Measurements from ENCODE around the gene SLC6A18.

SLC6A18 gene

GRCh38 chr5:1184163-1184470 lies 41.1 kb upstream of the SLC6A18 start:
- Mint-ChIP-seq H3K4me3 (no peak overlapping the region), H3K36me3 (no peaks in the 10 kb centered on the region), H3K4me1 (no peaks in the 10 kb centered on the region), H3K9me3 (no peaks in the 10 kb centered on the region), H3K27me3 (peaks cover 3% of the 10 kb centered on the region), H3K27ac (no peak overlapping the region)

DNA sequence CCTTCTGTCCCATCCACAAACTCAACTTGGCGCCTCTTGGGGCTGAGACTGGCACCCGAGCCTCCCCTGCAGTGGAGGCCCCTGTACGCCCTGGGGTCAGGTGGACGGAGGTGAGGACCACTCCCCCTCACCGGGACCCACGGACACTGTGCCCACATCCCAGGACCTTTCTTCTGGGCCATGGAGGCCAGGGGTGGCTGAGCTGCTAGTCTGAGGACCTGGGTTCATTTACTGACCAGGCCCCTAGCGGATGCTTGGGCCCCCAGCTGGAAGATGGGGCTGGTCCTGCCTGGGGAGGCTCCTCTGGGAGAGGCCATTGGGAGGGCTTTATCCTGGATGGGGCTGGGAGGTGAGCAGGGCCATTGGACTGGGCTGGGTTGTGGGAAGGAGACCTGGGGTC lies 40.7 kb upstream of the SLC6A18 start:
- Mint-ChIP-seq H3K27me3 (peaks cover 5% of the 10 kb centered on the region), H3K4me3 (no peak overlapping the region), H3K27ac (no peak overlapping the region), H3K4me1 (no peaks in the 10 kb centered on the region), H3K36me3 (no peaks in the 10 kb centered on the region), H3K9me3 (no peaks in the 10 kb centered on the region)

GRCh38 chr5:1185038-1185627 lies 40.0 kb upstream of the SLC6A18 start:
- no peaks in the 10 kb centered on the region for H3K9me3 Mint-ChIP-seq
- H3K27me3 Mint-ChIP-seq: peaks cover 7% of the 10 kb centered on the region
- no peaks in the 10 kb centered on the region for H3K4me1 Mint-ChIP-seq
- H3K27ac Mint-ChIP-seq: no peak overlapping the region
- no peak overlapping the region for H3K4me3 Mint-ChIP-seq
- no peaks in the 10 kb centered on the region for H3K36me3 Mint-ChIP-seq

- Mint-ChIP-seq H3K4me1 (no peaks in the 10 kb centered on the region), H3K4me3 (no peak overlapping the region), H3K36me3 (no peaks in the 10 kb centered on the region), H3K9me3 (no peaks in the 10 kb centered on the region), H3K27me3 (peaks cover 13% of the 10 kb centered on the region), H3K27ac (no peak overlapping the region)
Measured at GRCh38 chr5:1185629-1186350, 39.4 kb upstream of the SLC6A18 start.

GRCh38 chr5:1186351-1187233 lies 38.6 kb upstream of the SLC6A18 start:
- no peaks in the 10 kb centered on the region for H3K9me3 Mint-ChIP-seq
- no peak overlapping the region for H3K4me3 Mint-ChIP-seq
- H3K27me3 Mint-ChIP-seq: peaks cover 14% of the 10 kb centered on the region
- no peaks in the 10 kb centered on the region for H3K36me3 Mint-ChIP-seq
- no peaks in the 10 kb centered on the region for H3K4me1 Mint-ChIP-seq
- H3K27ac Mint-ChIP-seq: no peak overlapping the region

DNA sequence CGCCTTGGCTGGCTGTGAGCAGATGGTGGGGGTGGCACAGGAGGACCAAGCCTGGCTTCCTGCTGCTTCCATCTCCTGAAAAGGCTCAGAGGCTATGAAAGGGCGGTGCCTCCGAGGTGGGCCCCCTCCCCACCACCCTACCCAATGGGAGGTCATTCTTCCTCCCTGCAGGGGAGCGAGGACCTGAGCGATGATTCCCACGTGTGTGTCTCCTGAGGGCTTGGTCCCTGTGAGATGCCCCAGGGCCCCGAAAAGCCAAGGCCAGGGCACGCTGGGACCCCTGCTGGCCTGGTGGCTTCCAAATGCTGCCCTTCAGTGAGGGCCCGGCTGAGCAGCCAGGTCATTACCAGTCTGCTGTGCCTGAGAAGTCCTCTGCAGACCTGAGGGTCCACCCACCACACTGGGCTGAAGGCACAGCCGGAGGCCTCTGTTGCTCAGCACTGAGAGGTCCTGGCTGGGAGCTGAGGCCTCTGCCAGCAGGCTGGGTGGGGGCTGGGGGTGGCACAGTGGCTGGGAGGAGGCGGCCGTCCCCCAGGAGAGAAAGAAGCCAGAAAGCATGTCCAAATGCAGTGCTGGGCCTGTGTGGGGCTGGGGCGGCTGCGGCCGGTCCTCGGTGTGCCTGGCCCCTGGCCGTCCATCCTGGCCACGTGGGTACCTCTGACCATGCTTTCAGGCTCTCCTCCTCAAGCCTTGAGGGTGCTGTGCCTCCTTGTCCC lies 37.8 kb upstream of the SLC6A18 start:
- Mint-ChIP-seq H3K27ac (no peak overlapping the region), H3K4me1 (no peaks in the 10 kb centered on the region), H3K36me3 (no peaks in the 10 kb centered on the region), H3K9me3 (no peaks in the 10 kb centered on the region), H3K4me3 (no peak overlapping the region), H3K27me3 (peaks cover 15% of the 10 kb centered on the region)

DNA sequence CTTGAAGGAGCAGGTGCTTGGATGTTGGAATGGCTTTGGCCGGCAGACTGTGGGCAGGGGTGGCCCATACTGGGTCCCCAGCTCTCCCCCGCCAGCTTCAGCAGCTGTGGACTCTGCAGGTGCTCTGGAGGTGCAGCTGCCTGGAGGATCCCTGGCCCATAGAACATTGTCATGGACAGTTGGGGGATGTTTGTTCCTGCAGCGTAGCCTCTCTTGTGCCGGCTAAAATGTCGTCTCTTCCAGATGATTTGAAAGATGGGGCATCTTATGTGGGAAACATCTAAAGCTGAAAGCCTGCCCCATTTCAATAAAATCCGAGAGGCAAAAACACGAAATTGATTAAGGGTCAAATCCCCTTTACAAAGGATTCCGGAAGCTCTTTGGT lies 37.2 kb upstream of the SLC6A18 start:
- no peaks in the 10 kb centered on the region for H3K36me3 Mint-ChIP-seq
- no peak overlapping the region for H3K4me3 Mint-ChIP-seq
- peaks cover 15% of the 10 kb centered on the region for H3K27me3 Mint-ChIP-seq
- H3K9me3 Mint-ChIP-seq: no peaks in the 10 kb centered on the region
- no peaks in the 10 kb centered on the region for H3K4me1 Mint-ChIP-seq
- H3K27ac Mint-ChIP-seq: no peak overlapping the region

DNA sequence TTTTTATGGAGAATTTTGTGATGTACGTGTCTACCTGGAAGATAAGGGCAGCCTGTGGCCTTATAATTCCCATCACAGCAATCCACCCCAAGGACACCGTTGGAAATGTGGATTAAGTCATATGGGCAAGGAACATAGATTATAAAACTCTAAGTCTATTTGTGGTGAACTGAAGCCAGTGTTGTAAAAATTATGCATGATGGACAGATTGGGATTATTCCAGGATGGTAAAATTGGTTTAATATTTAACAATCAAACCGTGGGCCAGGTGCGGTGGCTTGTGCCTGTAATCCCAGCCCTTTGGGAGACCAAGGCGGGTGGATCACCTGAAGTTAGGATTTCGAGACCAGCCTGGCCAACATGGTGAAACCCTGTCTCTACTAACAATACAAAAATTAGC lies 36.7 kb upstream of the SLC6A18 start:
- H3K9me3 Mint-ChIP-seq: no peaks in the 10 kb centered on the region
- H3K27me3 Mint-ChIP-seq: peaks cover 15% of the 10 kb centered on the region
- H3K4me1 Mint-ChIP-seq: no peaks in the 10 kb centered on the region
- no peak overlapping the region for H3K27ac Mint-ChIP-seq
- no peaks in the 10 kb centered on the region for H3K36me3 Mint-ChIP-seq
- H3K4me3 Mint-ChIP-seq: no peak overlapping the region

GRCh38 chr5:1189269-1189668 lies 35.9 kb upstream of the SLC6A18 start:
- no peak overlapping the region for H3K27ac Mint-ChIP-seq
- H3K36me3 Mint-ChIP-seq: no peaks in the 10 kb centered on the region
- no peaks in the 10 kb centered on the region for H3K9me3 Mint-ChIP-seq
- no peaks in the 10 kb centered on the region for H3K4me1 Mint-ChIP-seq
- H3K27me3 Mint-ChIP-seq: peaks cover 15% of the 10 kb centered on the region
- H3K4me3 Mint-ChIP-seq: no peak overlapping the region

GRCh38 chr5:1190278-1190677 lies 34.9 kb upstream of the SLC6A18 start:
- no peak overlapping the region for H3K27ac Mint-ChIP-seq
- no peak overlapping the region for H3K4me3 Mint-ChIP-seq
- H3K27me3 Mint-ChIP-seq: peaks cover 15% of the 10 kb centered on the region
- H3K4me1 Mint-ChIP-seq: no peaks in the 10 kb centered on the region
- H3K9me3 Mint-ChIP-seq: no peaks in the 10 kb centered on the region
- no peaks in the 10 kb centered on the region for H3K36me3 Mint-ChIP-seq

DNA sequence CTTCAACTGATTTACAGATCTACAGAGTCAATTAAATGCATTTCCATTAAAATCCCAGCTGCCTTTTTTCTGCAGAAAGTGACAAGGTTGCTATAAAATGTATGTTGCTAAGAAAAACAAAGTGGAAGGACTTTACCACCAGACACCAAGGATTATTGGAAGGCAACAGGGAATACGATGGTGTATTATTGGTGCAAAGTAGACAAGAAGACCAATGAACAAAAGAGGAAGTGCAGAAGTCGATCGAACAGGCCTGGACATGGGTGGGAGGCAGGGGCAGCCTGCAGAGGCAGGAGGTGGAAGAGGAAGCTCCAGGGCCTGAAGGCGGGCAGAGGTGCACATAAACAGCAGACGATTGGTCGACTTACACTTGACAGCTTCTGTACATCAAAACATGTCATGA lies 34.3 kb upstream of the SLC6A18 start:
- no peaks in the 10 kb centered on the region for H3K9me3 Mint-ChIP-seq
- no peak overlapping the region for H3K4me3 Mint-ChIP-seq
- H3K4me1 Mint-ChIP-seq: no peaks in the 10 kb centered on the region
- no peak overlapping the region for H3K27ac Mint-ChIP-seq
- H3K36me3 Mint-ChIP-seq: no peaks in the 10 kb centered on the region
- H3K27me3 Mint-ChIP-seq: peaks cover 15% of the 10 kb centered on the region

- no peaks in the 10 kb centered on the region for H3K36me3 Mint-ChIP-seq
- no peaks in the 10 kb centered on the region for H3K9me3 Mint-ChIP-seq
- peaks cover 15% of the 10 kb centered on the region for H3K27me3 Mint-ChIP-seq
Measured at GRCh38 chr5:1192971-1193590, 32.1 kb upstream of the SLC6A18 start.

GRCh38 chr5:1193591-1193985 lies 31.6 kb upstream of the SLC6A18 start:
- peaks cover 13% of the 10 kb centered on the region for H3K27me3 Mint-ChIP-seq
- no peaks in the 10 kb centered on the region for H3K36me3 Mint-ChIP-seq
- H3K9me3 Mint-ChIP-seq: no peaks in the 10 kb centered on the region
- H3K4me3 Mint-ChIP-seq: no peak overlapping the region
- no peak overlapping the region for H3K27ac Mint-ChIP-seq
- H3K4me1 Mint-ChIP-seq: no peaks in the 10 kb centered on the region

More at GRCh38 chr5:1192971-1193590, 32.1 kb upstream of the SLC6A18 start:
- Mint-ChIP-seq H3K4me3 (no peak overlapping the region), H3K27ac (no peak overlapping the region), H3K4me1 (no peaks in the 10 kb centered on the region)

GRCh38 chr5:1194378-1194777 lies 30.8 kb upstream of the SLC6A18 start:
- H3K27me3 Mint-ChIP-seq: peaks cover 10% of the 10 kb centered on the region
- no peaks in the 10 kb centered on the region for H3K9me3 Mint-ChIP-seq
- no peaks in the 10 kb centered on the region for H3K36me3 Mint-ChIP-seq
- no peak overlapping the region for H3K27ac Mint-ChIP-seq
- no peaks in the 10 kb centered on the region for H3K4me1 Mint-ChIP-seq
- H3K4me3 Mint-ChIP-seq: no peak overlapping the region

DNA sequence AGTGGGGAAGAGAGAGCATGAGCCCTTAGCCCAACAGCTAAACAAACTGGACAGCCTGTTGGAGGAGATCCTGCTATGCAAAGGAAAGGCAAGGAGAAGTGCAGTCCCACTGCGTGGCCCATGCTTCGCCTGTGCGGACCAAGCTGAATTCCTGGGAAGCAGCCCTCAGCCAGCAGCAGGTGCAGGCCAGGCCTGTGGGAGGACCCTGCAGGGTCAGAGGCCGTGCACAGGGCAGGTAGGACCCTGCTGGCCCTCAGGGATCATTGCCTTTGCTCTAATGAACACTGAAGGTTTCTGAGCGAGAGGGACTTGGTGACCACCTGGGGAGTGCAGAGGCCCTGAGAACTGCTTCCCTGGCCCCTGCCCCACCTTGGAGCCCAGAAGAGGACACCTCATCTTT lies 29.7 kb upstream of the SLC6A18 start:
- Mint-ChIP-seq H3K9me3 (no peaks in the 10 kb centered on the region), H3K36me3 (no peaks in the 10 kb centered on the region), H3K4me3 (no peak overlapping the region), H3K27me3 (peaks cover 5% of the 10 kb centered on the region), H3K27ac (no peak overlapping the region), H3K4me1 (no peaks in the 10 kb centered on the region)
